K562 (cell line): ENCODE measurements around the gene OR8B8. TPM values are rescaled to one million over a fixed set of nuclear protein-coding genes. Genes with fewer than 3 reads are reported as not detected.

ENCODE experiments used
- FOXA3 ChIP-seq, 2 experiments: fragments of 450-650 bp in 1 of 2; sonication (generic) in 1 of 2; formaldehyde crosslinking; IDR thresholded peaks in 1 of 2; conservative IDR thresholded peaks in 1 of 2; 2 replicates each; pipeline versions ENCODE4 v1.4.0 to v1.8.0; 2020 to 2022; ENCODE audit warnings: mild to moderate bottlenecking in 2 of 2, missing genetic modification reagents in 1 of 2
- HDGF ChIP-seq: fragments of 450-650 bp; IDR thresholded peaks from 2 replicates; pipeline ENCODE4 v1.6.1; 2016
- KDM4B ChIP-seq, 2 experiments: fragments of 450-650 bp in 1 of 2; sonication (generic) in 1 of 2; IDR thresholded peaks; 2 replicates each; pipeline ENCODE4 v1.6.1; 2016 to 2017; ENCODE audit warnings: borderline replicate concordance in 2 of 2, antibody characterized with exemption in 1 of 2, low read depth in 1 of 2, mild to moderate bottlenecking in 1 of 2
- SMAD3 ChIP-seq: fragments of 450-650 bp; formaldehyde crosslinking; conservative IDR thresholded peaks from 2 replicates; pipeline ENCODE4 v1.4.0; 2020; ENCODE audit warnings: mild to moderate bottlenecking
- U2AF1 ChIP-seq: fragments of 200-400 bp; formaldehyde crosslinking; optimal IDR thresholded peaks from 2 replicates; pipeline ENCODE3; 2017; ENCODE audit warnings: mild to moderate bottlenecking, low read depth, low read length, moderate library complexity
- polyA plus RNA-seq, 8 experiments: library from polyadenylated mRNA; depleted of rRNA in 4 of 8; stranded (reverse) in 5 of 8; unstranded in 3 of 8; fragments of >200 nt; fragmentation: Nextera tagmentation in 2 of 8; fragmentation: Illumina TruSeq in 1 of 8; extraction: Ambion mirVana in 2 of 8; extraction: Trizol in 1 of 8; gene quantifications; 2 replicates each; pipeline versions ENCODE4 v1.2.1 to v1.2.3, GENCODE V29; 2011 to 2014; ENCODE audit warnings: inconsistent platforms in 1 of 8, missing spikeins in 1 of 8
- total RNA-seq, 7 experiments: library from RNA; depleted of rRNA in 6 of 7; stranded (reverse); fragments of >200 nt in 6 of 7; fragmentation: Illumina TruSeq in 2 of 7; extraction: Trizol in 2 of 7; gene quantifications; 2 replicates each; pipeline versions ENCODE4 v1.2.1 to v1.2.3, GENCODE V29; 2011 to 2021; ENCODE audit warnings: low replicate concordance in 1 of 7
- TF ChIP-seq, protein P1 (sequence below), 2 experiments: fragments of 450-650 bp in 1 of 2; sonication (generic) in 1 of 2; formaldehyde crosslinking in 1 of 2; IDR thresholded peaks; 2 replicates each; pipeline versions ENCODE4 v1.7.1 to v1.9.0; 2016 to 2022; ENCODE audit warnings: inconsistent platforms in 1 of 2, mild to moderate bottlenecking in 1 of 2, missing genetic modification reagents in 1 of 2
- TF ChIP-seq, protein P2 (sequence below): fragments of 250-450 bp; sonication (Bioruptor Pico); IDR thresholded peaks from 2 replicates; pipeline ENCODE4 v1.5.0; 2021; ENCODE audit warnings: mild to moderate bottlenecking, borderline replicate concordance
- TF ChIP-seq, protein P3 (sequence below), 3 experiments: fragments of 200-800 bp in 1 of 3; sonication (Bioruptor generic) in 1 of 3; sonication (generic) in 1 of 3; formaldehyde crosslinking in 1 of 3; IDR thresholded peaks; 2 replicates each; pipeline versions ENCODE4 v1.6.1 to v1.8.0; 2016 to 2022; ENCODE audit warnings: mild to moderate bottlenecking in 2 of 3, missing compliant biosample characterization in 2 of 3, missing genetic modification characterization in 2 of 3, missing genetic modification reagents in 1 of 3

OR8B8 gene
- total and polyA plus RNA-seq, 9 of the 15 experiments (the other 6 are each of a cell fraction or from before 2014, with no cell fraction given) = 0.18 TPM; not detected in 8

GRCh38 chr11:124454552-124454951 is 9.1 kb upstream of the OR8B8 start (continued):
- TF ChIP-seq, protein P1, sequence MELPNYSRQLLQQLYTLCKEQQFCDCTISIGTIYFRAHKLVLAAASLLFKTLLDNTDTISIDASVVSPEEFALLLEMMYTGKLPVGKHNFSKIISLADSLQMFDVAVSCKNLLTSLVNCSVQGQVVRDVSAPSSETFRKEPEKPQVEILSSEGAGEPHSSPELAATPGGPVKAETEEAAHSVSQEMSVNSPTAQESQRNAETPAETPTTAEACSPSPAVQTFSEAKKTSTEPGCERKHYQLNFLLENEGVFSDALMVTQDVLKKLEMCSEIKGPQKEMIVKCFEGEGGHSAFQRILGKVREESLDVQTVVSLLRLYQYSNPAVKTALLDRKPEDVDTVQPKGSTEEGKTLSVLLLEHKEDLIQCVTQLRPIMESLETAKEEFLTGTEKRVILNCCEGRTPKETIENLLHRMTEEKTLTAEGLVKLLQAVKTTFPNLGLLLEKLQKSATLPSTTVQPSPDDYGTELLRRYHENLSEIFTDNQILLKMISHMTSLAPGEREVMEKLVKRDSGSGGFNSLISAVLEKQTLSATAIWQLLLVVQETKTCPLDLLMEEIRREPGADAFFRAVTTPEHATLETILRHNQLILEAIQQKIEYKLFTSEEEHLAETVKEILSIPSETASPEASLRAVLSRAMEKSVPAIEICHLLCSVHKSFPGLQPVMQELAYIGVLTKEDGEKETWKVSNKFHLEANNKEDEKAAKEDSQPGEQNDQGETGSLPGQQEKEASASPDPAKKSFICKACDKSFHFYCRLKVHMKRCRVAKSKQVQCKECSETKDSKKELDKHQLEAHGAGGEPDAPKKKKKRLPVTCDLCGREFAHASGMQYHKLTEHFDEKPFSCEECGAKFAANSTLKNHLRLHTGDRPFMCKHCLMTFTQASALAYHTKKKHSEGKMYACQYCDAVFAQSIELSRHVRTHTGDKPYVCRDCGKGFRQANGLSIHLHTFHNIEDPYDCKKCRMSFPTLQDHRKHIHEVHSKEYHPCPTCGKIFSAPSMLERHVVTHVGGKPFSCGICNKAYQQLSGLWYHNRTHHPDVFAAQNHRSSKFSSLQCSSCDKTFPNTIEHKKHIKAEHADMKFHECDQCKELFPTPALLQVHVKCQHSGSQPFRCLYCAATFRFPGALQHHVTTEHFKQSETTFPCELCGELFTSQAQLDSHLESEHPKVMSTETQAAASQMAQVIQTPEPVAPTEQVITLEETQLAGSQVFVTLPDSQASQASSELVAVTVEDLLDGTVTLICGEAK (IDR thresholded peaks at IDR 0.05) = no peak
- TF ChIP-seq, protein P1 (CRISPR knock-in tag; IDR thresholded peaks at IDR 0.05) = no peak
- TF ChIP-seq, protein P2, sequence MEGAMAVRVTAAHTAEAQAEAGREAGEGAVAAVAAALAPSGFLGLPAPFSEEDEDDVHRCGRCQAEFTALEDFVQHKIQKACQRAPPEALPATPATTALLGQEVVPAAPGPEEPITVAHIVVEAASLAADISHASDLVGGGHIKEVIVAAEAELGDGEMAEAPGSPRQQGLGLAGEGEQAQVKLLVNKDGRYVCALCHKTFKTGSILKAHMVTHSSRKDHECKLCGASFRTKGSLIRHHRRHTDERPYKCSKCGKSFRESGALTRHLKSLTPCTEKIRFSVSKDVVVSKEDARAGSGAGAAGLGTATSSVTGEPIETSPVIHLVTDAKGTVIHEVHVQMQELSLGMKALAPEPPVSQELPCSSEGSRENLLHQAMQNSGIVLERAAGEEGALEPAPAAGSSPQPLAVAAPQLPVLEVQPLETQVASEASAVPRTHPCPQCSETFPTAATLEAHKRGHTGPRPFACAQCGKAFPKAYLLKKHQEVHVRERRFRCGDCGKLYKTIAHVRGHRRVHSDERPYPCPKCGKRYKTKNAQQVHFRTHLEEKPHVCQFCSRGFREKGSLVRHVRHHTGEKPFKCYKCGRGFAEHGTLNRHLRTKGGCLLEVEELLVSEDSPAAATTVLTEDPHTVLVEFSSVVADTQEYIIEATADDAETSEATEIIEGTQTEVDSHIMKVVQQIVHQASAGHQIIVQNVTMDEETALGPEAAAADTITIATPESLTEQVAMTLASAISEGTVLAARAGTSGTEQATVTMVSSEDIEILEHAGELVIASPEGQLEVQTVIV = no peak
- TF ChIP-seq U2AF1 = no peak
- no peak for TF ChIP-seq FOXA3 (CRISPR knock-in tag; conservative IDR thresholded peaks at IDR 0.05 in 1 of 2, IDR thresholded peaks at IDR 0.05 in 1 of 2)
- TF ChIP-seq KDM4B (IDR thresholded peaks at IDR 0.05; ENCODE audit: borderline replicate concordance in 2 of 2, low read depth in 1 of 2) = no peak
- TF ChIP-seq, protein P3, sequence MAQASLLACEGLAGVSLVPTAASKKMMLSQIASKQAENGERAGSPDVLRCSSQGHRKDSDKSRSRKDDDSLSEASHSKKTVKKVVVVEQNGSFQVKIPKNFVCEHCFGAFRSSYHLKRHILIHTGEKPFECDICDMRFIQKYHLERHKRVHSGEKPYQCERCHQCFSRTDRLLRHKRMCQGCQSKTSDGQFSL (CRISPR knock-in tag; IDR thresholded peaks at IDR 0.05) = no peak
- TF ChIP-seq, protein P3 (tag; IDR thresholded peaks at IDR 0.05) = no peak
- no peak for TF ChIP-seq HDGF
- TF ChIP-seq SMAD3 (CRISPR knock-in tag) = no peak
